HG02571 (cell line): ENCODE data around the gene SEMA4D.

Source experiments
- ATAC-seq: cut with Tn5 transposase; IDR thresholded peaks from one replicate; pipeline ENCODE4 v1.9.1; 2021; ENCODE audit warnings: mild to moderate bottlenecking, moderate library complexity; ENCODE audit not compliant: unreplicated experiment

The SEMA4D gene

DNA sequence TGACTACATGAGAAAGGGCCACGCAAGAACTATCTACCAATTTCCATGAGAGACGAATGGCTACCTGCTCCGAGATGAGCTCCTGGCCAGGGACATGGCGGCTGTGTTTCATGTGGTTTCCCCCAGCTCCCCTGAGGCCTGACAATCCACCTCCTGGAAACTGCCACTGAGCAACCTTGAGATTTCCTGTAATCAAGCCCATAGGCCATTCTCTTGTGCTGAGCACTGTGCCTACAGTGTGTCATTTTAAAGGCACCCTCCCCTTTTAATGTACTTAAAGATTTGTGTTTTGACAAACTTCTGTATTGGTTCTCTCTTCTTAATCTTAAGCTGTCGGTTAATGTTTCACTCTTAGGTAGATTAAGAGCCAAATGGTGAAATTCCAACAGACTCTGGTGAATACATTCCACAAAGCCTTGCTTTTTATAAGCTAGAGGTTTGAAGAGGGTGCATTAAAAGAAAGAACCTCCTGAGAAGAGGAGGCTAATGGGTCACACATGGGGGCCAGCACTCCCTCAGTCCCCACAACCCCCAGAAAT, 107.3 kb downstream of the SEMA4D start:
- no peak for ATAC-seq

DNA sequence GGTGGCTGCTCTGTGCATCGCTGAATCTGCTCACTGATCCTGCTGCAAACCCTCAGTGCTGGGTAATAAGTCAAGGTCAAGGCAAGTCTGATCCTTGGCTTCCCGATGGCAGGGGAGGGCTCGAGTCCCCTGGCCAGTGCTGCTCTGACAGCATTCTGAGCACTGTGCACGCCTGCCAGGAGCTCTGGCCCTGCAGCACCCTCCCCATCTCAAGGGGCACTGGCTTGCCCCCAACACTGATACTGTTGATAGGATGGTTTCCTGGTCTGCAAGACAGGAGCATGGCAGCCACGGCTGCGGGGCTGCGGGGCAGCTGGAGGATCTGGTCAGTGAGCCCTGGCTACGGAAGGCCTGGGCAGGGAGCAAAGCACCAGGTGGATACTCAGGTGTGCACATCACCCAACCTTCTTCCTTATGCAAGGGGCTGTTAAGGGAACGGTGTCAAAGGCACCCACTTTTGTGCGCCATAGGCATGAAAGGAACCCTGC, 107.8 kb downstream of the SEMA4D start:
- no peak for ATAC-seq

DNA sequence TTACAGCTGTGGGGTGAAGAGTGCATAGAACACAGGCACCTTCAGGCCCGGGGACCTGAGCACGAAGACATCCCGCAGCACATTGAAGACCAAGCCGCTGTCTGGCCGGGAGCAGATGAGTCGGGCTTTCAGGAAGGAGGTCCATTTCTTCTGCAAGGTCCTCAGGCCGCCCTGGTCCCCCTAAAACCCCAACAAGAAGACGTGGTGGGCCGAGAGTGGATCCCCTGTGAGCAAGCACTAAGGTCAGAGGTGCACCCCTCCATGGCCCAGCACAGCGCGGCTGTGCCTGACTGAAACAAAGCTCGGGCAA, 109.1 kb downstream of the SEMA4D start:
- no peak for ATAC-seq

DNA sequence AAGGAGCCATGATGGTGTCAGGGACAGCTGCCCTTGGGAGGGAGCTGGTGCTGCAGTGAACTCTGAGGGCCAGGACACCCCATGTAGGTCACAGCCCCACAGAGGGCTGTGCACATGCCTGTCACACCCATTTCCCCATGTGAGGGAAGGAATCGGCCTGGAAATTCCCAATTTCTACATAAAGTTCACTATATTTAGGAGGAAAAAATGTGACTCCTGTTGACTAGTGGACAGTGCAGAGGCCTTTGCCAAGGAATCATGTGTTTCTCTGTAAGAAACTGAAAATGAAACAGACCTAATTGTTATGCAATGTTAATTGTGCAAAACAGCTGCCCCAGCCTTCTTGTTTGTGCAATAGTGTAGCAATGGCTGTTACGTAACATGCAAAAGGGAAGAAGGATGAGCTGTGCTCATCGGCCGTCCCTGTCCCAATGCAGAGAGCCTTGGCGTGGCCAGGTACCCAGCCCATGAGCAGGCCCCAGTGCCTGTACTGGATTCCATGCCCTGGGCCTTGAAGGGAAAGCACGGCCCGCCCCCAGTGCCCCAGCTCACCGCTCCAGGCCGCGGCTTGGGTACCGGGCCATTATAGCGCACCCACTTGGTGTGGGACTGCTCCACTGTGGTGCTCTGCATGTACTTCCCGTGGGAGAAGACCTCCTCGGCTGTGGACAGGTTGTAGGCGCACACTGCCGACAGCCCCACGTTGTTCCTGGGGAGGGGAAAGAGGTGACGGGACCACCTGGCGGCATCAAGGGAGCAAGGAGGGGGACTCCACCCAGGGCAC, 109.6 kb downstream of the SEMA4D start:
- ATAC-seq: no peak

DNA sequence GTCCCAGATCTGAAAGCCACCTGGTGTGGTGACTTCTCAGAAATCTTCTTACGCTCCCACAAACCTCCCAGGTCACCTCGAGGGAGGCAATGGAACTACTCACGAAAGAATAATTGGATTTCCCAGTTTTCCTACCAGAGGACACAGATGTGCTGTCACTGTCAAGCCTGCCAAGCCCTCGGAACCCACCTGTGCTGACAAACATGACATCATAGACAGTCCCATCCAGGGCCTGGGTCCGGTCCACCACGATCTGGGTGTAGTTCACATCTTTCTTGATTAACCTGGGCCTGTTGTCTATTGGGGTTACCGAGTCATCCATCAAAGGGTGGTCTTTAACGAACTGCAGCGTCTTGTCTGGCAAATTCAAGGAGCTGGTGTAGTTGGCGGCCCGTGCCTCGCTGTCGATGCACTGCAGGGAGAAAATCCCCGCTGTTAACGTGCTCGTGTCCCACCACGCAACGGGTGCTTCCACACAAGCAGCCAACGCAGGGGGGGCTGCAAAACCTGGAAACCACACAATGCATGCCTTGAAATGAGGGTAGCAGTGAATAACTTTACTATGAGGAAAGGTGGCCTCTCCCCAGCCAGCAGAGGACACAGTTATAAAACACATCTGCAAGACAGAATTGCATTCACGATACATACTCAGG, 110.6 kb downstream of the SEMA4D start:
- ATAC-seq: no peak

DNA sequence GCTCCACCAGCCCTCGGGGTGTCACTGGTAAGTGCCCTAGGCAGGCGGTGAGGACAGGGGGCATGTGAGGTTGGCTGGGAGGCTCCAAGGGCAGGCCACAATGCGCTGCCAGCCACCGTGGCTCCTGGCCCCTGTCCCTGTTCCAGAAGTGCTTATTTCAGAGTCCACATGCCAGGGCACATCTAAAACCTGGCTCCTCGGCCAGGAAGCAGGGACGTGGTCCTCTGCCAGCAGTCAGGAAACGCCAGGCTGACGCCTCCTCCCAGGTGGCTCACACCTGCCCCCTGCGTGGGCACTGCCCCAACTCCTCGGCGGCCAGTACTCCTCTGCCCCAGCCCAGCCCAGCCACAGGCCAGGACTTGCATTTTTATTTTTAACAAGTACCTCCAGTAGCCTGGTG, 111.1 kb downstream of the SEMA4D start:
- ATAC-seq: no peak

DNA sequence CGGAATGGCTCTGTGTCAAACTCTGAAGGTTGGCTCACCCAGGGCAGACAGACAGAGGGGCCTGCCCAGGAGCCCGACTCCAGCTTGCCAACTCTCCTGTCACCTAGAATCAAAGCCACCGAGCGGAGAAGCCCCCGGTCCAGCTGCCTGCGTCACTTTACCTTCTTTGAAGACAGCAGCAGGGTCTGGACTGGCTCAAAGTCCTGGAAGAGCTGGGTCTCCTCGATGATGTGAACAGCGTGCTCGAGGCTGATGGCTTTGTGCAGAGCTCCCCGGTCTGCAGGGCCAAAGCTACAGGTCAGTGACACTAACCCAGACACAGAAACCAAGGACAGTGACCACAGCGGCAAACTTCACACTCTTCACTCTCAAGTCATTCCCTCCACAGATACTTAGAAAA, 111.7 kb downstream of the SEMA4D start:
- ATAC-seq: no peak

DNA sequence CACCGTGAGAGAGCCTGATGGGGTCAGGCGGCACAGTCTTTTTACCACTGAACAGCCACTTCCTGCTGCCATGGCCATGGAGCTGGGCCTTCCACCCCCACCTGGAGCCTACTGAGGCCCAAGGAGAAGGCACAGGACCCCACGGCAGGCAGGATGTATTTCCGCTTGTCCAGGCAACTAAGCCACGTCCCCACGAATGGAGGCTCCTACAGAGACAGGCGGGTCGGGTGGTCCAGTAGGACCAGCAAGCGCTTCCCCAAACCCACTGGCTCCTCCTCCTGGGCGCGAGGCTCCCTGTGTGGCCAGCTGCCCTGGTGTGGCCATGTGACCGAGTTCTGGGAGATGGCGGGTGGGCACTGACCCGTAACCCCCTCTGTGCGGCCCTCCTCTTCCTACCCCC, 113.1 kb downstream of the SEMA4D start:
- no peak for ATAC-seq

DNA sequence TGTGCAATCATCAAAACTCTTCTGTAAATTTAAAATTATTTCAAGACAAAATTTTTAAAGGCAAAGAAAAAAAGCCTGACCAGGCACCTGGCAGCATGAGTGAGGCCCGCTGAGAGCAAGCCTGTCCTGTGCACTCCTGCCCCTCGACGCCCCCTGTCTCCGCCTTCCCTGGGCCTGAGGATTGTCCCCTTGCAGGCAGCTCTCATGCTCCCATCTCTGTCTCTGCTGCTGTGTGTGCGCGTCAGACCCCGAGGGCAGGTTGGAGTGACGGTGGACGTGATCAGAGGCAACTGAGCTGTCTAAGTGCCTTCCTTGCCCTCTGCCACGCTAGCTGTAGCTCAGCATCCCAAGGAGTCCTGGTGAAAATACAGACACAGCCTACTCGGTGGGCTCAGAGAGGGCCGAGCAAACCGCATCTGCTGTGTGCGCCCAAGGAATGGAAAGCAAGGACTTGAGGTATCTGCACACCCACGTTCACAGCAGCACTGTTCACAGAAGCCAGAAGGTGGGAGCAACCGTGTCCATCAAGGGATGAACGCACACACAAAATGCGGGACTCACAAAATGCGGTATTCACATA, 114.1 kb downstream of the SEMA4D start:
- no peak for ATAC-seq

DNA sequence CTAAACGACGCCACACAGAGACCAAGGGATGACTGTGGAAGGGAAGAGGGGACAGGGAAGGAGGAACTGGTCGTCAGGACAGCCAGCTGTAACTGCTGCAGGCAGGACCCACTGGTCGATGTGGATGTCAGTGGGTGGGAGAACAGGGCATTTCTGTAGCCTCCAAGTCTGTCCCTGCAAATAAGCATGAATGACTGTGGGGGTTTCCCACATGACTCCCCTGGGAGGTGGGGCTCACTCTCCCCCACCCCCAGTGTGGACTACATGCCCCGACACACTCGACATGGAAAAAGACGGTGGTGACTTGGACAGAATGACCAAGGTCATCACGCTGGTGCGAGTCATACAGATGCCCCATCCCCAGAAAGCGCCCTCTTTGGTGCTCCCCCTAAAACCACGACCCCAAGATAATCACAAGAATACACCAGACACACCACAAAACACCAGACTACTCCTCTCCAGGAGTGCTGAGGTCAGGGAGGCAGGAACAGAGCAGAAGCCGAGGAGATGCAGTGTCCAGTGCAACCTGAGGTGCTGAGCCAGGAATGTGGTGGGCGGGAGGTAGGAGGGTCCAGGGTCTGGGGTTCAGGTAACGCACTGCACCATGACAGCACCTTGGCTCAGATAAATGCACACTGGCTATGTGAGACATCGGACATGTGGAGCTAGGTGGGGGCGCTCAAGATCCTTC, 114.7 kb downstream of the SEMA4D start:
- no peak for ATAC-seq

DNA sequence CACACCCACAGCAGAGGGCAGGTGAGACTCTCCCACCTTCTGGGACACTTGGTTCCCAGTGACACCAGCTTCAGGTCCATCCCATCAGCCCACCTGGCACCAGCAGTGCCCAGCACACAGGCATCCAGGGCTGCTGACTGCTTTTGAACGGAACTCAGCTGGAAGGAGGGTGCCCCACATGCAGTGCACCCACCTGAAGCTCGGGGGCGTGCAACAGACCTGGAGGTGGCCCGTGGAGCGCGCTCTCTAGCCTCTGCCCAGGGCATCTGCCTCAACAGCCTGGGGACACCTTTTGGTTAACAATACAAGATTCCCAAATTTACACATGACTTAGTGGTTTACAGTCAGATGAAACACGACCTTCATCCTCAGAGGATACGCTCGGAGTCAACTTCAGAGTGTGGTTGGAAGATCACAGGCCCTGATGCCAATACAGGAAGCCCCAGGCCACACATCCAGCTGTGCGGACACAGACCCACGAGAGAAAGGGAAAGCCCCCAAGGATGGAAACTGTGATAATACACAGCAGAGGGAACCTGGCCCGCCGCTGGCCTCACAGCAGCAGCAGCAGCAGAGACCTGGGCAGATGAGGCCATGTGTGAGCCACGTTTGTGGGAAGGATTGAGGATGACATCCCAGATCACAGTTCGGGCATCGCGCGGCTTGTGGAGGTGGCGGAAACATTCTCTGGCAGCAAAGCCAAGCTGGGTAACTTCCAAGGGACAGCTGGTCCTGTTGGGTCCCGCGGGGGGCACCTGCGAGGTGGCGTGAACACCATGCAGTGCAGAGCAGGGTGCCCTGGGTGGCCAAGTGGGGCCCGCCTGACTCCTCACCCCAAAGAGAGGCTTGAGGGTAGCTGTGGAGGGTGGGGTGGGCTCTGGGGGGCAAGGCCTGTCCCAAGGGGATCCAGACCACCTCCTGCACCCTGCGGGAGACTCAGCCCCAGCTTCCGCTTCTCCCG, 115.6 kb downstream of the SEMA4D start:
- ATAC-seq: no peak

DNA sequence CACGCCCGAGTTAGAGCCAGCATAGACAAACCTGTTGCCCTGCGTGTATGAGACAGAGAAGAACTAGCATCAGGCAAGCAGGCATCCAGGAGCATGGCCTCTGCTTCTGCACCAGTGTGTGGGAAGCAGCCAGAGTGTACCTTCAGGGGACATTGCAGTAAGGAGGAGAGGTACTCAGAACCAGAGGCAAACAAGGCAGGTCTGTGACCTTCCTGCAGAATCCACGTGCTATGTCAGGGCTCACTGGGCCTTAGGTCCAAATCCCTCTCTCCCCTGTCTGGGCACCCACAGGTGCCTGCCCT, 116.7 kb downstream of the SEMA4D start:
- no peak for ATAC-seq

DNA sequence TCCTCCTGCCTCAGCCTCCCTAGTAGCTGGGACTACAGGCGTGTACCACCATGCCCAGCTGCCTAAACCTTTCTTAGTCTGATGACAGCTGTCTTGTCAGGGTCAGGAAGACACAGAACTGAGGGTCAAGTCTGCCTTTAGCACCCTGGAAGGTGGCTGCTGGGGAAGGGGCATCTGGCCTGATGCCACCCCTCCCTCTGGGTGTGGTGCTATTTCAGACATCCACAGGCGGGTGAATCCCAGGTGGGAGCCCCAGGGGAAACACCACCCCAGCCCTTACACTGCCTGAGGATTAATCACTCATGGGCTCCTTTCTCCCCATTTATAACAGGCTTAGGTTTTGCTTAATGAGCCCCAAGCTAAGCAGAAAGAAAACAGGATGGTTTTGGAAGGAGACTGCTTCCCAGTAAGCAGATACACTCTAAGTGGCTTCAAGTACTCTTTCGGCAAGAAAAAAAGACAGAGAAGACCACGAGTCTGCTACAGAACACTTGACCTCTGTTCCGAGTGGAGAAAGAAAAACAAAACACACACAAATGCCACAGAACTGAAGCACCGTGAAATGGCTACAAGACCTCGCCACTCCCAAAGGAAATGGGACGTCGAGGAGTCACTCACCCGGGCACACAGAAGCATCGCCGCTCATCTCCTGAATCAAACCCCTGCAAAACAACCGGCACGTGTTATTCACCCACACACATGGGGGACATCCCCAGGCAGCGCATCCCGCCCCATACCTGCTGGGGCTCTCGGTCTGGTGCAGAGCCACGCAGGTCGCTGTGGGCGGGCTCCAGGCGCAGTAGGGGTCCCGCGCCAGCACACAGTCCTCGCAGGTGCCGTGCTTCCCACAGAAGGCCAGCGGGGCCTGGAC, 117.2 kb downstream of the SEMA4D start:
- ATAC-seq: no peak

DNA sequence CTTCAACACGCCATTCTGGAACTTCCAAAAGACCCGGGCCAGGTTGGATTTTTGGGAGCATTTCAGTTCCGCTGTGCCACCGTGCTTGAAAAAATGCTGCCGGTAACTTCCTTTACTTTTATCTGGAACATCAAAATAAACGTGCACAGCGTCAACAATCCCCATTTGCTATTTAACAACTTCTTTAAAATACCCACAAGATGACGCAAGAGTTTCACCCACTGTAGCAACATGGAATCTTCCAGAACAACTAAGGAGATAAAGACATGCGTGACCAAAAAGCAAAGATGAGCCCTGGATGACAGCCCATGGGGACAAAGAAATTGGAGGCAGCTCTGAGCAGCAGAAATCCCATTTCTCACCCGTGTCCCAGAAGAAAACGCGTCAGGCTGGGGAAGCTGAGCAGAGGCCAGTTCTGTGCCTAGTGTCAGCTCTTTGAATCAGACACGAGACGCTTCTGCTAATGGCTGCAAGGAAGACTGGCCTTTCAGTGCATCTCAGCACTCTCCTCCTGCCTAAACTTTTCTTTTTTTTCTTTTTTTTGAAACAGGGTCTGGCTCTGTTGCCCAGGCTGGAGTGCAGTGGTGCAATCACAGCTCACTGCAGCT, 118.3 kb downstream of the SEMA4D start:
- no peak for ATAC-seq

DNA sequence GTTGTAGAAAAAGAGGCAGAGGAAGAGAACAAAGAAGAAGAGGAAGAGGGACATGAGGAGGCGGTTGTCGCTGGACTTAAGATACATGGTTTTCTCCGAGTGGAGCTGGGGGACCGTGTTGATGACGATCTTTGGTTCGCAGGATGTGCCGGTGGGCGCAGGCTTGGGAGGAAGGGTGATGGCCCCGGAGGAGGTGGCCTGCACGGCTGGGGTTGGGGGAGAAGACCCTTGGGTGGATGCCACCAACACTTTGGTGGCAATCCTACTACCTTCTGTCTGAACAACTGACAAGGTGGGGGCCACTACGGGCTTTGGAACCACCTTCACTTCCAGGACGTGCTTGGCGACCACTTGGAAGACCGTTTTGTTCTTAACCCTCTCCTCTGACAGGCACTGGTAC, 118.9 kb downstream of the SEMA4D start:
- no peak for ATAC-seq

DNA sequence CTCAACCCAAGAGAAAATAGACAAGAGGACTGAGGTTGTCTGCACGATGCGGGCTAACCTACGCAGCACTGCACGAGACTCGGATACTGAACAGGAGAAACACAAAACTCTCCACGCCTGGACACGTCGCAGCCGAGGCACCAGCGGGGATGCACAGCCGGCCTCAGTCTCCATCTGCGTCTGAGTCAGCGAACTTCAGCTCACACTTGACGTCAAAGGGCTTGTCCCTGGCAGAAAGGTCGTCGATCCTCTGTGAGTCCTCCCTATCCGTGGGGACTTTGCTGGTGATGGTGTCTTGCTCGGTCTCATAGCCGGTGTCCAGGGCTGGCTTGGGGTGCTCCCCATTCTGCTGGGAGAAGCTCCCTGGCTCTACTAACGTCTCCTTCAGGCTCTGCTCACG, 119.4 kb downstream of the SEMA4D start:
- no peak for ATAC-seq

DNA sequence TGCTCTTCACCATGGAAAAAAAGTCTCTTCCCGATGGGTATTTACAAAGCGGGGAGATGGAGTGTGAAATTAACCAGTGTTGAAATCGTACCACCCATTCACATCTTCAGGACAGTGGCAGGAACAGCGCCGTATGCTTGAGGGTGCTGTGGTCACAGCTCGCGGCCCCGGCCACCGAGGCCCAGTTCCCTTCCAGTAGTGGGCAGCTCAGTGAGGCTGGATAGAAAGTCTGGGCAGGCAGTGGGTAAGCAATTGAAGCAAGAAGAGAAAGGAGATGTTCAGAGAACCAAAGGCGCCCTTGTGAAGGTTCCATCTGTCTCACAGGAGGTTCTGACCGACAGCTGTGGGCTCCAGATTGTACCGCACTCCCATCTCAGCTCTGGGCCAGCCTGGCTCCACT, 120.5 kb downstream of the SEMA4D start:
- no peak for ATAC-seq

DNA sequence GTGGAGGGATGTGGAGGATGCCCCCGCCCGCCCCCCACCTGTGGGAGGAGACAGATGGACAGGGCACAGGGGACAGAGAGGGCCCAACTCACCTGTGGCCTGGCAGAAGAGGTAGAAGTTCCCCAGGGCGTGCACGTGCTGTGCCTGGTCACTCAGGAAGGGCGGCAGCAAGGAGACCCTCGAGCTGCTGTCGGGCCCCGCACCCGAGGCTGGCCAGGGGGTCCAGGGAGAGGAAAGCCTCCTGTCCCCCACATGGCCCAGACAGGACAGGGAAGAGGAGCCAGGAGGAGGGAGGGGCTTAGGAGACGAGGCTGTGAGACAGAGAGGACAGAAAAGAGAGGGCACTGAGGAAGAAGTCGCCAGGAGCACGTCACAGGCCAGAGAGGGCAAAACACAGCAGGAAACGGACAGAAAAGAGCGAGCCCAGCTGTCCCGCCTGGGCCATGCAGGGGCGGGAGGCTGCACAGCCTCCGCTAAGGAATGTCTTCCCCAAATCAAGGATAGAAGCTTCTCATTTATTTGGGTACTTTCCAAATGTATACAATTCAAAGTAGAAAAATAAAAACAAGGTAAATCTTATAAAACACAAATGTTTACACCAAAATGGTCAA, 121.1 kb downstream of the SEMA4D start:
- ATAC-seq: no peak

DNA sequence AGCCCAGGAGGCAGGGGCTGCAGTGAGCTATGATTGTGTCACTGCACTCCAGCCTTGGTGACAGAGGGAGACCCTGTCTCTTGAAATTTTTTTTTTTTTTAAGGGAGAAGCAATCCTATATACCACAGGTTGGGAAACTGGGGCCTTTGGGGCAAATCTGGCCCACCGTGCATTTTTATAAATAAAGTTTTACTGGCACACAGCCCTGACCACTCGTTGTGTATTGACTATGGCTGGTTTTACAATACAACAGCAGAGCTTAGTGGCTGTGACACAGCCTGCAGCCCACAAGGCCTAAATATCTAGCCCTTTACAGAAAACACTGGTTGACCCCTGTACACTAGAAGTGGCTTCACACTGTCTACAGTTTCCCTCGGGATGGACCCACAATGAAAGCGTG, 121.6 kb downstream of the SEMA4D start:
- ATAC-seq: no peak
